RWPE1 (cell line): ENCODE data around the gene XRCC4.
A peak's percentile ranks its signal among the peaks of the same experiment; 100 is the strongest.

Source experiments
- CTCF ChIA-PET: fragments of 350-600 bp; sonication (Branson Sonifier 250); formaldehyde crosslinking; extraction: SDS; loops from one replicate; lab custom pipeline; 2021; lab: Yijun Ruan, JAX
- POLR2A ChIA-PET: fragments of 400-600 bp; formaldehyde crosslinking; extraction: SDS; loops from one replicate; lab custom pipeline; 2020; ENCODE audit warnings: antibody characterized with exemption; ENCODE audit not compliant: low non-redundant PET; lab: Yijun Ruan, JAX
- DNase-seq: peaks from one replicate; pipeline ENCODE4 v3.0.0; 2012; ENCODE audit warnings: low spot score
- H3K27ac ChIP-seq: fragments of 450-650 bp; 2 replicates; pipeline ENCODE4 v1.5.1; 2017
- TF ChIP-seq, protein P1 (sequence below): fragments of 450-650 bp; conservative IDR thresholded peaks from 2 replicates; pipeline ENCODE4 v1.5.1; 2017; ENCODE audit warnings: low read depth, mild to moderate bottlenecking

XRCC4 gene

DNA sequence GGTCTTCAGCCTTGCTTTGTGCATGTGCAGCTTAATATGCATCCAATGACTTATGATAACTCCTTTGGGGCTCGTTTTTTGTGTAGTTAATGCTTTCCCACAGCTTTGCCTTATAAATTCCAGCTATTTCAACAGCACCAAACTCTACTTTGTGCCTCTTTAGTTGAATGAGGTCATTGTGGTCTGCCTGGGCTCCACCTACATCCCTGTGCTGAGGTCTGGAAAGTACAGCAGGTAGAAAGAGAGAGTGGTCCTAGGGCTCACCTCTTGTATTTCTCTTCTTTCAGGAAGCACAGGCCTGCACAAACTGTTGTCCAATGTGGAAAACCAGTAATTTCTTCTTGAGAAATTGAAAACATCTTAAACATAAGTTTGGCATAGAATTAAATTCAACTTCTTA is 167.2 kb downstream of the XRCC4 start:
- H3K27ac ChIP-seq: no peak overlapping the region
- POLR2A ChIA-PET: no interaction called here
- CTCF ChIA-PET: interaction anchor here (0.6 kb wide), 1 partner anchor 37 kb away, joined by 6 read pairs; no protein-coding TSS in a partner anchor
- TF ChIP-seq, protein P1, sequence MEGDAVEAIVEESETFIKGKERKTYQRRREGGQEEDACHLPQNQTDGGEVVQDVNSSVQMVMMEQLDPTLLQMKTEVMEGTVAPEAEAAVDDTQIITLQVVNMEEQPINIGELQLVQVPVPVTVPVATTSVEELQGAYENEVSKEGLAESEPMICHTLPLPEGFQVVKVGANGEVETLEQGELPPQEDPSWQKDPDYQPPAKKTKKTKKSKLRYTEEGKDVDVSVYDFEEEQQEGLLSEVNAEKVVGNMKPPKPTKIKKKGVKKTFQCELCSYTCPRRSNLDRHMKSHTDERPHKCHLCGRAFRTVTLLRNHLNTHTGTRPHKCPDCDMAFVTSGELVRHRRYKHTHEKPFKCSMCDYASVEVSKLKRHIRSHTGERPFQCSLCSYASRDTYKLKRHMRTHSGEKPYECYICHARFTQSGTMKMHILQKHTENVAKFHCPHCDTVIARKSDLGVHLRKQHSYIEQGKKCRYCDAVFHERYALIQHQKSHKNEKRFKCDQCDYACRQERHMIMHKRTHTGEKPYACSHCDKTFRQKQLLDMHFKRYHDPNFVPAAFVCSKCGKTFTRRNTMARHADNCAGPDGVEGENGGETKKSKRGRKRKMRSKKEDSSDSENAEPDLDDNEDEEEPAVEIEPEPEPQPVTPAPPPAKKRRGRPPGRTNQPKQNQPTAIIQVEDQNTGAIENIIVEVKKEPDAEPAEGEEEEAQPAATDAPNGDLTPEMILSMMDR: no peak
- no peak for DNase-seq

DNA sequence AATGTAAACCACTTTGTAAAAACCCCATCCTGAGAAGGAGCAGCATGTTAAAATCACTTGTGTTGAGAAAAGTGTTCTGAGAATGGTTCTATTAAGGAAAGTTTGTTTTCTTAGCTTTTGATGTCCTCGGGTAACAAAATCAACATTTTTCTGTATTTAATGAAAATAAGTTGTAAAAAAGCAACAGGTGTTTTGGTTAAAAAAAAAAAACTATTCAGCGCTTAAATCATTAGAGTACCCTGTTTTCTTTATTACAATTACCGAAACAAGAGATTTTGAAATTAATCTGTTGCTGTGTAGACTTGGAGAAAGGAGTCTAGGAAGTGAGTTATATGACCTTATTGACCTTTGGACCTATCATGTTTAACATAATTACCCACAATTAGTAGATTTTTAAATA is 167.7 kb downstream of the XRCC4 start:
- ChIA-PET POLR2A (no interaction called here), CTCF (interaction anchor here (0.6 kb wide), 2 partner anchors 36 to 1025 kb away, joined by 3 to 6 read pairs; no protein-coding TSS in a partner anchor)
- no peak for DNase-seq
- TF ChIP-seq, protein P1: no peak
- H3K27ac ChIP-seq: no peak overlapping the region

DNA sequence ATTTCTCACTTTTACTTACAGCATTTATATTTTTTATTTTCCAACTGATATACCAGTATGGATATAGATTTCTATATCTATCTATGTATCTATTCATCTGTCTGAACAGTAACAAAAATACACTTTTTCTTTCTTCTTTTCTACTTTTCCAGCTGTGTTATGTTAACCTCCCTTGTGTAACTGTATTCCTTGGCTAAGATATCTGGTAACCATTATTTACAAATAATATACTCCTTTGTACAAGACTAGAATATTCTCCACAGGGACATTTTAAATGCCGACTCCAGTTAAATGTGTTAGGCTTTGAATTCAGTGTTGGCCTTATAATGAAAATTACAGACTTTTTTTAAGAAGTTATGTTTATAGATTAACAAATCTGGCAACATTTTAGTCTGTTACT is 168.7 kb downstream of the XRCC4 start:
- no peak for DNase-seq
- no peak overlapping the region for H3K27ac ChIP-seq
- TF ChIP-seq, protein P1: no peak
- POLR2A ChIA-PET: no interaction called here
- CTCF ChIA-PET: no interaction called here

DNA sequence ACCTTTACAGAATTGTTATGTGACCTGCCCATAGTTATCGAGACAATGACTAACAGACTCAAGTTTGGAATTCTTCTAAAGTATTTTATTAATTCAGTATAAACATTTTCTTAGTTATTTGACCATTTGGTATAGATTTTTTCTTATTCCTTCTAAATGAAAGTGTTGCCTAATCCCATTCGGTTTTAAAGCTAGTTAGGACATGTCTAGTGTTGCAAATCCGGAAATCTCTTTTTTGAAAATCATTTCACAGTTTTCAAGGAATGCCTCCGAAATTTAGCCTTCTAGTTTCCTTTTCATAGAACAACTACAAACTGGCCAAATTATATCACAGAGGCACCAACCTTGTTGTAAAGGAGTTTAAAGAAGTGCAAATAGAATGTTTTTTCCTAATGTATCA is 171.8 kb downstream of the XRCC4 start:
- no peak overlapping the region for H3K27ac ChIP-seq
- ChIA-PET POLR2A (no interaction called here), CTCF (interaction anchor here (1.2 kb wide), 1 partner anchor 11 kb away, joined by 3 read pairs; no protein-coding TSS in a partner anchor)
- DNase-seq: peak; percentile 33
- TF ChIP-seq, protein P1: no peak

DNA sequence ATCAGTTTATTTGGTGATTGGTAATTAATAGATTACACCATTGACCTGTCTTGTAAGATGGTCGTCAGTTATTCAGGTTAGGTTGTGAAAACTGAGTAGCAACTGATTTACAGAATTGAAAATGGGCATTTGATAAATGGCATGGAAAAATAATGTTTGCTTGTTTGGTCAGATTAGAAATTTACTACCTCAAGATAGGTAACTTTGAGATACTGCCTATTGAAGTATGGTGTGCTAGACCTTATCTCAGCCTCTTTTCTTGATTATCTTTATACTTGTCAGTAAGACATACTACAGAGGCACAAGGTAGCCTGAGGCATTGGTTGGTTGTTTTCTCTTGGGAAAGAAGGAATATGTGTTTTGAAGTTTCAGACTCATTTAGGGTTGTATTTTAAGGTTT is 174.5 kb downstream of the XRCC4 start:
- POLR2A ChIA-PET: no interaction called here
- no peak for DNase-seq
- no peak overlapping the region for H3K27ac ChIP-seq
- CTCF ChIA-PET: no interaction called here
- TF ChIP-seq, protein P1: no peak

DNA sequence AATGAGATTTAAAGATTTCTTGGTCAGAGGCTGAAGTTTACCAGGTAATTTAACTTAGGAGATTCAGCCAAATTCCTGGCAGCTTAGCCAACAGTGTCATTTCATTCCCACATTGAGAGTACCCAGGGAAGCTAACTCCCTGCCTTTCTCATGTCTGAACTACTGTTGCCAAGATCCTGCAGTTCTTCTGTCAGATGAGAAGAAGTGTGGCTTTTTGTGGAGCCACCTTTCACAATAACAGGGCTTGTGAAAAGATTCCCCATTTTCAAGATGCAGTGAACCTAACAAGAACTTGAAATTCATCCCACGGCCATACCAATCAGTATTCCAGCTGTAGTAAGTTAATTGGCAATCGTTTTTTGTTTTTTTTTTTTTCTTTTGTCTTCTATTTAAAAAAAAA is 176.4 kb downstream of the XRCC4 start:
- DNase-seq: no peak
- ChIA-PET CTCF (interaction anchor here (0.6 kb wide), 1 partner anchor 902 kb away, joined by 4 read pairs; no protein-coding TSS in a partner anchor), POLR2A (no interaction called here)
- no peak overlapping the region for H3K27ac ChIP-seq
- TF ChIP-seq, protein P1: no peak

DNA sequence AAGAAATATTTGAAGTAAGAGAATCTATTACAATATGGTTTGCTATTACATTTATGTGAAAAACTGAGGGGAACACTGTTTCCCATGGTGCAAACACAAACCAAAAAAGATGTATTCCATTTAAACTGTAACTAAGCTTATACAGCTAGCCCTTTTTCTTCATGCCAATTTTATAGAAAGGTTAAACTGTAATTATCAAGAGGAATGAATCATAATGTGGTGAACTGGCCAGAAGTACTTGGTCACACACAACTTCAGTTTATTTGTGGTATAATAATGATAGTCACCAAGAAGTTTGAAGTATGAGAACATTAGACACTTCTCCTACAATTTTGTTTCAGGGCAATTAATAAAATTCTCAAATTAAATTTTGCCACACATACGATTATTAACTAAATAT is 177.9 kb downstream of the XRCC4 start:
- CTCF ChIA-PET: no interaction called here
- no peak overlapping the region for H3K27ac ChIP-seq
- POLR2A ChIA-PET: no interaction called here
- no peak for DNase-seq
- TF ChIP-seq, protein P1: no peak
